GM21529 (cell line): ENCODE data around the gene XYLT1.

Experiments used
- ATAC-seq: cut with Tn5 transposase; IDR thresholded peaks from one replicate; pipeline ENCODE4 v1.9.1; 2021; ENCODE audit not compliant: unreplicated experiment

Gene XYLT1

DNA sequence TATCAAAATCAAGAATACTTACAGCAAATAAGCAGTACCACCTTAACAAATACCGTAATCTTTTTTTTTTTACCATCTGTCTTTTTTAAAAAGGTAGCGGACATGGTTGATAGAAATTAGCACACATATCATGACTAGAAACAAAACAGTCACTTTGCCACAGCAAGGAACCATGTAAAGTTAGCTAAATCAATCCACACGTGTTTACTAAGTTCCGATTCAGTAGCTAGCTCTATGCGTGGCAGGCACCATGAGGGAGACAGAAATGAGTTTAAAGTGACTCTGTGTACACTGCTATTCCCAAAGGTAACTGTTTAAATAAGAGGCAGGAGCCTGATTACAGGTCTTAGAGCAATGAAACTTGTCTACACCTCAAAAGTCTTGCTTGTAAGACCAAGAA, 108.6 kb downstream of the XYLT1 start:
- no peak for ATAC-seq

DNA sequence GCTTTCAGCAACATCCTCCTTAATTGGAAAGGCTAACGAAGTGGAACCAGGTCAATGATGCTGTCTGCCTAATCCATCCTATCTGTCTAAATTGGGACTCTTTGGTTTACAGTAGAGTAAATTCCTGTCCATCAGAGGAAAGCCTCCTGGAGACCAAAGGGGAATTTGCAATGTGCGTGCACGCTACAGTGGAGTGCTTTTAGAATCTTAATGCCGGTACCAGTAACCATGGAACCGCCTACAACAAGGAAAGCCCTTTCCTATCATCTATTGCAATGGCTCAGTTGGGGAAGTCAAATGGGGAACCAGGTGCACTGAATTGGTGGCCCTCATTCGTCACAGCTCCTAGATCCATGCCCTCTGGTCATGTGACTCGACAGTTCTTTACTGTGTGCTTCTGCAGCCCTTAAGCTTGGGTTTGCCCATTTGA, 110.1 kb downstream of the XYLT1 start:
- ATAC-seq = no peak

DNA sequence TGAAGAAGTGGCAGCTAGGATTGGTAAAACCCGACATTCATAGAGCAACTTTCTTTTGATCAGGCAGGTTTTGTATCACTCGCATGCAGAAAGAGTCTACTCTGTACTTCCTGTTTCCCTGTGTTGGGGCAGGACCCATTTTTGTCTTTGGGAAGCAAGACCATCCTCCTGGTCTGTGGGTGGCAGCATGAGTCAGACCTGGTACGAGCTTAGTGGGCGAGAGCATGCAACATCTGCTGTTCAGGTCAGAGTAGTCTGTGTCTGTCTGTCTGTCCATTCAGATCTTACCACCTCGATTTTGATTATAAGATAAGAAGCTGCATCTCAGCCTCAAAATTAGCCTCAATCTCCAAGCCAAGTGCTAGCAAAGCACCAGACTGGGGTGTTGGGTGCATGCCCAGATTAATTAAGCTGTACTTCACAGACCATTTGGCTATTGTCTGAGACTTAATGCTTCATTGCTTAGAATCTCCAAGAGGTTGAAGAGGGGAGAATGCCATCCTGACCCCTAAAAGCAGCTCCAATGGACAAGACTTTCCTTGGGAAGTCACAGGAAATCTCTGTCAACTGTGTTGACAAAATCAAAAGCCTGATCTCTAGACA, 110.9 kb downstream of the XYLT1 start:
- ATAC-seq = no peak

DNA sequence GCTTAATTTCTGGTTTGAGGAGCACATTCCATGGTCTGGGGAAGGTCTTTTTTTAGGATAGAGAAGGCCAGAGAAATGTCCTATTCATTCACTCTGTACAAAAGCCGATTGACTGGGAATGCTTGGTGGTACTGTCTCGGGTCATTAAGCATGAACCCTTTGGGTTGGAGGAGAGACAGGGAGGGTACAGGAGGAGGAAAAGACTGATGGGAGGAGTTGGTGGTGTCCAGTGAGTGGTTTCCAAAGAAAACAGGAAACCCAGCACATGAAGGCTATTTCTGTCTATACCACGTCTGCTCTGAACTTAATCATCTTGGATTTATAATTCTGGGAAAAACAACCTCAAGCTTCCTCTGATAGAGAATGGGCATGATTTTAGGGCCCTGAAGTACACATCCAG, 111.9 kb downstream of the XYLT1 start:
- ATAC-seq = no peak

DNA sequence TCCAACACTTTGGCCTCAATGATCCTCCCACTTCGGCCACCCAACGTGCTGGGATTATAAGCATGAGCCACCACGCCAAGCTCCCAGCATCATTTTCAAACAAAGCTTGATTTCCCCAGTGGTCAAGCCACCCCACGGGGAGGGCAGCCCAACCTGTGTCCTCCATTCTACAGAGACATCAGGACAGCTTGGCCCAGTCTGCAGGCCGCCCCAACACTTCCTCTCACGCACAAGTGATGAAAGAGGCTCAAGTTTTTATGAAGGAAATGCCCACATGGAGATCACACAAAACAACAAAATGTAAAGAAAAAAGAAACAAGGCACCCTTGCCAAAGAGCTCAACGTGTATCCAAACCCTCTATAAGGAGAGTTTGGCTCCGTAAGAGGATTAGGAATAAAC, 112.4 kb downstream of the XYLT1 start:
- ATAC-seq = no peak

DNA sequence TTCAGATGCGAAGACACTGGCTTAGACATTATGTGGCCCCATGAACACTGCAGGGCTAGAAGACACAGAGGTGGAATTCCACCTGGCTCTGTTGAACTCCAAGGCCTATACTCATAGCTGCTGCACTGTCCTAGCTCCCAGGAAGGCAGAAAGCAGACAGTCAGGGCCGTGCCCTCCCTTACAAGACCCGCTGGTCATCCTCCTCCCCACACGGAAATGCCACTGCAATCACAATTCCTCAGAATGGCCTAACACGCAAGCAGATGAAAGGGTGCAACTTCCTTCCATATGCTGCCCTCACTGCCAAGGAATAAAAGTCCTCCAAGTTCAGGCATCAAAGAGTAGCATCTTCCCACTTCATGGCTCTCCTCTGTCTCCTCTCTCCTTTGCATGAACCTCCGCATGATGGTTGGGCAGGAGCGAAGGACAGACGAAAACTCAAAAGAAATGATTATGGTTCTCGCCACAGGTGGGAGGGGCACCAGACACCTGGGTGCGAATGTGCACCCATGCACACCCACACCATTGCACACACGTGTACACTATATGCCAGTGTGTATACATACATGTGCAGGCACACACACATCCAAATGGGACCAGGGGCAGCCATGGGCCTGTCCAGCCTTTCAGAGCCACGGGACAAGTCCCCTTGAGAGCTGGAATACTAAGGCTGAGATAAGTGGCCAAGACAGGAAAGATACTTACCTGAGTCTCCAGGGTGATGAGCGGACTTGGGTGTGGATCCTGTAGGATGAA, 113.3 kb downstream of the XYLT1 start:
- no peak for ATAC-seq

DNA sequence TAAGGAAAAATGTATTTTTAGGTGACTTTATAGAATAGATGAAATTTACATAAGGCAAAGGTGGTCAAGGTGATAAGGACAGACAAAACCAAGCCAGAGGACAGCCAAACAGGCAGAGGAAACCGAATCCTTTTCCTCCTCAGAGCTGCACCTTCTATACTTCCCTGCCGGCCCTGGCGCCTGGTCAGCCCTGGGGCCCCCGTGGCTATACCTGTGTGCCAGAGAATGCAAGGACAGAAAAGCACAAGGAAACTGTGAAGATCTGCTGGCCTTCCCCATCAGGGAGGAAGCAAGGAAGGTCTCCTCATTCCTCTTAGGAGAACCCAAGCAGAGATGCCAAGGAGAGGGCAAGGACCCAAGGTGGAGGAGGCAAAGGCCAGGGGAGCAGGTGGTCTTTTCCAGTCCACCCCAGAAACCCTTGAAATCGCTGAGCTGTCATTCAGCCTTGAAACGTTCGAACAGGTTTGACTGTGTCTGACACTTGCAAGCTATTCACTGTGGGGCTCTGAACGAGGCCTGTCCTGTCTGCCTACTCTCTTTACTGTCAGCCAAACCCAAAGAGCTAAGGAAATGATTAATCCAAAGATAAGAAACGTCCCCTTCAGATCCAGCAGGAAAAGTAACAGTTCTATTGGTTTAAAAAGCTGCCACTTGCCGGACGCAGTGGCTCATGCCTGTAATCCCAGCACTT, 114.4 kb downstream of the XYLT1 start:
- no peak for ATAC-seq

DNA sequence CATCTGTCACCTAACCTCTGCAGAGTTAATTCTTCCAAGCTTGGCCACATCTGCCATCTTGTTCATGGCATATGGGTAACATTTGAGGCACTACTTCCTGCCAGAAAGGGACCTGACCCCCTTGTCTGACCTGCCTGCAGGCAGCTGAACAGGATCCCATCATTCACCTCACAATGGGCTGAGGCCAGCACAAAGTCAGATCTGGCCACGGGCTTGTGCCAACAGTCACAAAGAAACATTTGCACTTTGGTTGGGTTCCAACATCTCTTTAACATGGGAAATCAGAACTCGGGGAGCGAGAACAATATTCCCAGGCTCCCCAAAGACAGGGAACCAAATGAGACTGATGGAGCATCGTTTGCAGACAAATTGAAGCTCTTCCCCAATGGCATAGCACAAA, 116.1 kb downstream of the XYLT1 start:
- no peak for ATAC-seq

DNA sequence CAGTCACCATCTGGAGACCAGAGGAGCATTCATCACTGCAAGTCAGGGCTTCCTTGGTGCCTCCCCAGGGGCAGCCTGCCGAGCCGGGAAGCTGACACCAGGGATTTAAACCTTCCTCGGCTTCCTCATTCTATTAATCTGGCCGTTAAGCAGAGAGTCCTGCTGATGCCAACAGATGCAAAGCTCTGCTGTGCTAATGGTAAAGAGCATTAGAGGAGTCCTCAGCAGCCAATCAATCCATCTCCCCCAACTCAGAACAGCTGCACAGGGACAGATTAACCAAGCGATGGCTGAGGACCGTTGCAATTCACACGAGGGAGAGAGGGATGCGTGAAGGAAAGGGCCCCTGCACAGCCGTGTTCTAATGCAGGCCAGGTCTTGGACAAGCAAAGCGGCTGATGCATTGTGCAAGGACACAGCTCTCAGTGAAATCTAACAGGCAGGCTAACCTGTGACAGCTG, 116.6 kb downstream of the XYLT1 start:
- no peak for ATAC-seq

DNA sequence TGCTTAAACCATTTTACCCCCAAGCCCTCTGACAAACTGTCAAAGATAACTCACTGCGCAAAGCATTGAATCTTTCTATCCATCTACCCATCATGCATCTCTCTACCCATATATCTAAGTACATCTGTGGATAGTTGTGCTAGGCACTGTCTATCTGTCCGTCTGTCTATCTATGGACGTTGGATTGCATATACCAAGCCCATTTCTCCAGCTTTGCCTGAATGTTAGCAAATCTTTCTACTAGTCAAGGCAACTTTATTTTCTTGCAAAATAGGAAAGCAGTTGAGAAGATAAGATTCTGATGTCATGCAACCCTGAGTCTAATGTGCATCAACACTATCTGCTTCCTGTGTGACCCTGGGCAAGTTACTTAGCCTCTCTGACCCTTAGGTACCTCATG, 117.2 kb downstream of the XYLT1 start:
- ATAC-seq = no peak

DNA sequence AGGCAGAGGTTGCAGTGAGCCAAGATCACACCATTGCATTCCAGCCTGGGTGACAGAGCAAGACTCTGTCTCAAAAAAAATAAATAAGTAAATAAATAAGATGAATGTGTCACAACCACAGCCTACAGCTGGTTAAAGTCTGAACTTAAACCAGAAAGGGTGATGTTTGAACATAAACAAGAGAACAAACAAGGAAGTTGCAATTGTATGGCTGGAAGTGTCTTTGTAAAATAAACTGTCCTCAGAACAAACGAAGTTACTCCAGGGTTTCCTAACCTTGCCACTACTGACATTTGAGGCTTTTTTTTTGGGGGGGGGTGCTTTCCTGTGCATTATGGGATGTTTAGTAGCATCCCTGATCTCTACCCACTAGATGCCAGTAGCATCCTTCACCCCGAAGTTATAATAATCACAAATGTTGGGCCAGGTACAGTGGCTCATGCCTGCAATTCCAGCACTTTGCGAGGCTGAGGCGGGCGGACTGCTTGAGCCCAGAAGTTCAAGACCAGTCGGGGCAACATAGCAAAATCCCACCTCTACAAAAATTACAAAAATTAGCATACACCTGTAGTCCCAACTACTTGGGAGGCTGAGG, 119.2 kb downstream of the XYLT1 start:
- ATAC-seq = no peak

DNA sequence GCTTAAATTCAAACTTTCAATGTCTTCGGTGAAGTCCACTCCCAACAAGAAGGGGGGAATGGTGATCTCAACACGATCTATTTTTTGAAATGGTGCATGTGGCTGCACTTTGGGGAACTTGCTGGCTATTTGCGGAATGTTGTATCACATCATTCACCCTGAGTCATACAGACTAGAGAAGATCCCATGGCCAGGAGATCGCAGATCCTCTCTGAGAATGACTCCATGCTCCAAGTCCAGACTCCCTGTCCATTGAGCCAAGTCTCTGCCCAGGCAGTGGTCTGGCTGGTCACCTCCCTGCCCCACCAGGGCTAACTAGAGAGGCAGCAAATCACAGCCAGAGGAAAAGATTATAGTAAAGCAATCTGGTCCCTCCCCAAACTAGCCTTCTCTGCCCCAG, 120.6 kb downstream of the XYLT1 start:
- ATAC-seq = no peak

DNA sequence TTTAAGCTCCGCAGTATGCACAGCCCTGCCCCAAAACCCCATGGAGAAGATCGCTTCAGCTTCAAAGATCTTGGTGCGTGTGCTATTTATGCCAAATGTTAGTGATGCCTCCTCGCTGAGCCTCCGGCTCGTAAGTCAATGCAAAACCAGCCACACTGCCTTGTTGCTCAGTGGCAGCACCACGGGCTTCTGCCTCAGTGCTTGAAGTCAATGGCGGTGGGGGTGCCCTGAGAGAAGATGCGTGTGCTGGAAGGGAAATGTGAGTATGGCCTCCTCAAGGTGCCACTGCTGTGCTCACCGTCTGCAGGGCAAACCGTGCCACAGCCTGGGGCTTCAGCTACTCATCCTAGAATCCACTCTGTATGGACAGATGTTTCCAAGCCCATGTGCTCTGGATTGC, 121.9 kb downstream of the XYLT1 start:
- no peak for ATAC-seq

DNA sequence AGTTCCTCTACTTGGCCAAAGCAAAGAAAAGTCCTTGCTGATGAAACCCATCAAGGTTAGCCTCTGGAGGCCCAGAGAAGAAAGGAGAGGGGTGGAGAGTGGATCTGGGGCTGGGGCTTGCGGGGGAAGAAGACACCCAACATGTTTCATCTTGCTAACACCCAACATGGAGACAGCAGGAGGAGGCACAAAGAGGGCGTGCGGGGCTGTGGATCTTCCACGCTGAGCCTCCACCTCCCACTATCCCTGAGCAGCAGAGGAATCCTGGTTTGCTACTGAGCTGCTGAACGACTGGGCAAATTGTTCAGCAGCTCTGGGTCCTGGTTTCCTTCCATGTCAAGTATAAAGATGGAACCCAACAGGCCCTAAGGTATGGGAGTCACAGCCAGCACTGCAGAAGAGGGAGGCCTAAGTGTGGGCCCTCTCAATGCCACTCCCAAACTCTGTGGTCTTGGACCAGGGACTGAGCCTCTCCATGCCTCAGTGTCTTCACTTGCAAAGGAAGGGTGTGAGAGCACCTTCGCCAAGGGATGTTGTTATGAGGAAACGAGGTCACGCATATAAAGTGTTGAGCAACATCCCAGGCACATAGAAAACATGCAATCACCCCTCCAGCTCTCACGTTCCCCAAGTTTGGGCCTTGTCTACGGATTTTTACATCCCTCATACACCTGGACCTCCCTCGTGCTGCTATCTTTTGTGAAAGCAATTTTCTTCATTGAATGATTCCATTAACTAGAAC, 122.5 kb downstream of the XYLT1 start:
- ATAC-seq = no peak

DNA sequence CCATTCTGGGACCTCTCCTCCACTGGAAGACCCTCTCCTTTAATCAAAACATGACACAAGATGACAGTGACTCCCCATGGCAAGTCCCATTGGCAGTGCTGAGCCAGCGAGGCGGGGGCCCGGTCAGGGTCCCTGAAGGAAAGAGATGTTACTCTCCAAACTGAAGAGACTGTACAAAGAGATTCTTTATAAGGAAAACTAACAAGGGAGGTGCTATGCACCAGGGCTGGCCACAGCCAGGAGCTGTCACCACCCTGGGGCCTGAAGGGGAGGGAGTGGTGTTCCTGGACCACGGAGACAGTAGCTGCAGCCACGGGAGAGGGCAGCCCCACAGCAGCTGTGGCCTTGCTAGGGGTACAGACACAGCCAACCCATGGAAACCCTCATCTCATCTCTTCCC, 123.1 kb downstream of the XYLT1 start:
- ATAC-seq = no peak

DNA sequence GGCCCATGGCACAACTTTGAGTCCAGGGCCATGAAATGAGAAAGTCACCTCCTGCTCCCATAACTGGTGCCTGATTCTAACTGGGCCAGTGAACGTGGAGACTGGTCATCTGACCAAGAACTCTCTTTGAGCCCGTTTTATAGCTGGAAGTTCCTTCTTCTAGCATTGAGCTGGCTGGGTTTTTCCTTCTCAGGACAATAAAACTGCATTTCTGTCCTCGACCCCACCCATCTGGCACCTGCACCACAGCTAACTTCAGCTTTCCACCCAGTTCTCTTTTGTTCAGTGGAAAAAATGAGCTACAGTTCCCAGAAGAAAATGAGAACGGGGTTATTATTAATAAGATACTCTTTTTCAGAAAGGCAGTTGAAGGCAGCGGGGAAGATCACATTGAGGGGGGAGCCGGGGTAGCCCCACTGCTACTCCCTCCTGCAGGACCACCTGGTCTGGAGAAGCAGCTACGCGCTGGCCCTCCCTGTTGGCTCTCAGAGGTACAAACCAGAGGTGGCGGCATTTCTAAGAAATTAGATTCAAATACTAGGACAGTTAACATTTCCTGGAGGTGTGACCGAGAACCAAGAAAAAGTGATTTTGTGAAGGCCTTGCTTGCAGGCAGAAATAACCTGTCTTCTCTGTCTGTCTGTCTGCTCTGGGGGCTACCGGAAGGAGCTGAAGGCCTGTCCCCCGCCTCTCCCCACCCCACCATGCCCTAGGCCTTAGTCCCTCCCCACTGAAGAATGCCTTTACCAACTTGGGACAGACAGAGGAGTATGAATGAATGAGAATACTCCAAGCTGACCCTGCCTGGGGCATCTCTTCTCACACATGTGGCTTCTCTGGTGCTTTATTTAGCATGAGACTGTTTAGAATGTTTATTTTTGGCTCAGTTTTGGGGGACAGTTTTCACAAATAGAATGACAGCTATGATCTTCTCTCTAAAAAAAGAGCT, 123.9 kb downstream of the XYLT1 start:
- ATAC-seq = no peak

DNA sequence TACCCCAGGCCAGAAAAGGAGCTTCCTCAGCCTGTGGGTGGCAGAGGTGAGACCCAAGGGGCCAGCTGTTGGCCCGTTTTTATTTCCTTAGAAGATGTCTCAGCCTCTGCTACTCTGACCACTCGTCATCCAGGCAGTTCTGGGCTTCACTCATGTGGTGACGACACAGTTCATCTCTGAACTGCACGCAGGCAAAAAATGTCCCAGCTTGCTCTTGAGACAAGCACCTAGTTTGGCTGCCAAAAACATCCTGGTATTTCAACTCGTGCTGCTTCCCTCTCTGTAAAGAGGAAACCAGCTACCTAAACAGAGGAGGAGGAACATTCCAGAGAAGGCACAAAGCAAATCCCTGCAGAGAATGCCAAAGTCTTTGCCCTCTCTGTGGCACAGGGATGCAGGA, 125.7 kb downstream of the XYLT1 start:
- ATAC-seq = no peak

DNA sequence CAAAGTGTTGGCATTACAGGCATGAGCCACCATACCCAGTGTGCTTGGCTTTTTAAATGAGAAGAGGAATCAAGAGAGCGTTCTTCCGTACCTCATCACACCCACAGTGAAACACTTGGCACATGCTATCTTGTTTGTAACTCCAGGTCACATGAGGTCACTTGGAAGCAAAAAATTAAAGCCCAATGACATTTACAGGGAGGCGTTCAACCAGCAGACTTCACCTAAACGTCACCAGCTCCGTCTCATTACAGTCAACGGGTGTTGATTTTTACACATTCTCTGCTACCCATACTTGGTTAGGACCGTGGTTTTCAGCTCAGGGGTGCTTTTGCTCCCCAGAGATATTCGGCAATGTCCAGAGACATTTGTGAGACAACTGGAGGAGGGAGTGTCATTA, 127.0 kb downstream of the XYLT1 start:
- no peak for ATAC-seq

DNA sequence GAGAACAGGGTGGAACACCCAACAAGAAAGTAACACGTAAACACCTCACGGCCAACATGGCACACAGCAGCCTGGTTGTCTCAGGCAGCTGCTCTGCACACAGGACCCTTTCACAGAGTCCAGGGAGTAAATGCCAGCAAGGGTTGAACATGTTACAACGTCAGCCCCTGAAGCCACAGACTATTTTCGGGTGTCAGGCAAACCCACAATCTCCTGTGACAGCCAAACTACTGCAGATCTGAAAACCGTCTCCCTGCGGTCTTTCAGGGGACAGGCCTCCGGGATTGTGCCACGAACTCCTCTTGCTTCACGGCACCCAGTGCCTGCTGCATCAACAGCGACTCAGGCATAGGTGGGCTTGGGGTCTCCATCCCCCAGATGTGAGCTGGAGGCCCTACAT, 127.7 kb downstream of the XYLT1 start:
- ATAC-seq = no peak

DNA sequence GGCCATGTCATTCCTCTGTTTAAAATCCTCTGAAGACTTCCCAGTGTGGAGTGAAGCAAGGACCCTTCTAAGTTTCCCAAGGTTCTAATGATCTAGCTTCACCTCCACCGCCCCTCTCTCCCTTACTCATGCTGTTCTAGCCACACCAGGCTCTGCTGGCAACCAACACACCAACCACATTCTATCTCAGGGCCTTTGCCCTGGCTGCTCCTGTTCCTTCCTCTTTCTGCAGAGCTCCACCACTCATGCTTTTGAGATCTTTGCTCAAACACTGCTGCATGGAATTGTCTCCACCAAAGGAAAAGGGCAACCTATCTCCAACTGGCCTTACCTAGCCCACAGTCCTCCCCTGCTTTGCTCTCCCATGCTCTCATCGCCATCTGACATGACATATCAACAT, 128.7 kb downstream of the XYLT1 start:
- no peak for ATAC-seq
